SH-SY5Y (cell line): ENCODE measurements around the gene RBM19.

Experiments used
- GATA2 ChIP-seq: IDR thresholded peaks from 2 replicates; pipeline ENCODE4 v1.6.1; 2011; ENCODE audit warnings: mild to moderate bottlenecking, low read depth, low read length
- GATA3 ChIP-seq: IDR thresholded peaks from 2 replicates; pipeline ENCODE4 v1.6.1; 2011; ENCODE audit warnings: low read depth, mild to moderate bottlenecking, low read length, moderate library complexity

- TF ChIP-seq GATA2, result no peak
- TF ChIP-seq GATA3, result no peak
These were observed 127.2 kb downstream of the RBM19 start for GRCh38 chr12:113838896-113839295.
